ENCODE measurements around the gene DDX1. TPM values are rescaled to one million over a fixed set of nuclear protein-coding genes. Genes with fewer than 3 reads are reported as not detected.

Gene DDX1
- total and polyA plus RNA-seq, 9 of the 15 experiments (the other 6 are each of a cell fraction or from before 2014, with no cell fraction given), result 116 to 277 (median 232) TPM

GRCh38 chr2:15561574-15562344 is 29.9 kb upstream of the DDX1 start (continued):
- TF ChIP-seq TGIF2 (CRISPR knock-in tag; IDR thresholded peaks at IDR 0.05) (no peak), ZNF175 (CRISPR knock-in tag; IDR thresholded peaks at IDR 0.05; ENCODE audit: low read depth) (no peak), ZC3H11A (IDR thresholded peaks at IDR 0.05; ENCODE audit: low read depth, low read length) (no peak), ZNF561 (CRISPR knock-in tag; conservative IDR thresholded peaks at IDR 0.05) (no peak), PHF20 (IDR thresholded peaks at IDR 0.05; ENCODE audit: partially characterized antibody) (no peak), GABPB2 (CRISPR knock-in tag; conservative IDR thresholded peaks at IDR 0.05) (no peak), TBL1XR1 (IDR thresholded peaks at IDR 0.05; ENCODE audit: low read length in 2 of 2) (peak in 1 of 2 experiments; percentile 70; a peak in 1 of 4 replicates), ZNF12 (CRISPR knock-in tag; IDR thresholded peaks at IDR 0.05) (no peak), ZNF165 (CRISPR knock-in tag; IDR thresholded peaks at IDR 0.05; ENCODE audit: borderline replicate concordance) (no peak), ZNF184 (CRISPR knock-in tag; IDR thresholded peaks at IDR 0.05) (no peak), SRF (CRISPR knock-in tag; IDR thresholded peaks at IDR 0.05) (no peak), STAT6 (CRISPR knock-in tag; IDR thresholded peaks at IDR 0.05) (no peak), CBX3 (IDR thresholded peaks at IDR 0.05; ENCODE audit: borderline replicate concordance in 1 of 2, low read length in 2 of 2) (no peak; a peak in 1 of 3 replicates), THRAP3 (IDR thresholded peaks at IDR 0.05; ENCODE audit: borderline replicate concordance) (no peak)
- TF ChIP-seq, protein P1, sequence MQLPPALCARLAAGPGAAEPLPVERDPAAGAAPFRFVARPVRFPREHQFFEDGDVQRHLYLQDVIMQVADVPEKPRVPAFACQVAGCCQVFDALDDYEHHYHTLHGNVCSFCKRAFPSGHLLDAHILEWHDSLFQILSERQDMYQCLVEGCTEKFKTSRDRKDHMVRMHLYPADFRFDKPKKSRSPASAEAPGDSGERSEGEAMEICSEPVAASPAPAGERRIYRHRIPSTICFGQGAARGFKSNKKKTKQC (CRISPR knock-in tag; IDR thresholded peaks at IDR 0.05), result no peak
- TF ChIP-seq, protein P2, sequence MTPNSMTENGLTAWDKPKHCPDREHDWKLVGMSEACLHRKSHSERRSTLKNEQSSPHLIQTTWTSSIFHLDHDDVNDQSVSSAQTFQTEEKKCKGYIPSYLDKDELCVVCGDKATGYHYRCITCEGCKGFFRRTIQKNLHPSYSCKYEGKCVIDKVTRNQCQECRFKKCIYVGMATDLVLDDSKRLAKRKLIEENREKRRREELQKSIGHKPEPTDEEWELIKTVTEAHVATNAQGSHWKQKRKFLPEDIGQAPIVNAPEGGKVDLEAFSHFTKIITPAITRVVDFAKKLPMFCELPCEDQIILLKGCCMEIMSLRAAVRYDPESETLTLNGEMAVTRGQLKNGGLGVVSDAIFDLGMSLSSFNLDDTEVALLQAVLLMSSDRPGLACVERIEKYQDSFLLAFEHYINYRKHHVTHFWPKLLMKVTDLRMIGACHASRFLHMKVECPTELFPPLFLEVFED (CRISPR knock-in tag; conservative IDR thresholded peaks at IDR 0.05), result no peak

Measured in K562 (cell line).